ENCODE measurements around the gene NCOA3. TPM values are rescaled to one million over a fixed set of nuclear protein-coding genes. Genes with fewer than 3 reads are reported as not detected.

Gene NCOA3
- total RNA-seq, 1 experiment from 2014 or later: 96.7 TPM

DNA sequence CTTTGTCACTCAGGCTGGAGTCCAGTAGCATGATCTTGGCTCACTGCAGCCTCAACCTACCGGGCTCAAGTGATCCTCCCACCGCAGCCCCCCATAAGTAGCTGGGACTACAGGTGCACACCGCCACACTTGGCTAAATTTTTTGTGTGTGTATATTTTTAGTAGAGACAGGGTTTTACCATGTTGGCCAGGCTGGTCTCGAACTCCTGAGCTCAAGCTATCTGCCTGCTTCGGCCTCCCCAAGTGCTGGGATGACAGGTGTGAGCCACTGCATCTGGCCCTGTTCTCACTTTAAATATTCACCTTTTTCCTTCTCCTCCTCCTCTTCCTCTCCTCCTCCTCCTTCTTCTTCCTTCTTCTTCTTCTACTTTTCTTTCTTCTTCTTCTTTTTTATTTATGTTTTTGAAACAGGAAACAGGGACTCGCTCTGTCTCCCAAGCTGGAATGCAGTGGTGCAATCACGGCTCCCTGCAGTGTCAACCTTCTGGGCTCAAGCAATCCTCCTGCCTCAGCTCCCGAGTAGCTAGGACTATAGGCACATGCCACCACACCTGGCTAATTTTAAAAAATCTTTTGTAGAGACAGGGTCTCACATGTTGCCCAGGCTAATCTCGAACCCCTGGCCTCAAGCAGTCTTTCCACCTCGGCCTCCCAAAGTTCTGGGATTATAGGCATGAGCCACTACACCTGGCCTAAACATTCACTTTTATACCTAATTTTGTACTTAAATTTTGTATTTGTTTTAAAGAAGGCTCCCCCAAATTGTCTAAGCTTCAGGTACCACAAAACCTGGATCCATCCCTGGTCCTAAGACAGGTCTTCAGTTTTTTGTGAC, 47.2 kb upstream of the NCOA3 start:
- TF ChIP-seq, protein P1, sequence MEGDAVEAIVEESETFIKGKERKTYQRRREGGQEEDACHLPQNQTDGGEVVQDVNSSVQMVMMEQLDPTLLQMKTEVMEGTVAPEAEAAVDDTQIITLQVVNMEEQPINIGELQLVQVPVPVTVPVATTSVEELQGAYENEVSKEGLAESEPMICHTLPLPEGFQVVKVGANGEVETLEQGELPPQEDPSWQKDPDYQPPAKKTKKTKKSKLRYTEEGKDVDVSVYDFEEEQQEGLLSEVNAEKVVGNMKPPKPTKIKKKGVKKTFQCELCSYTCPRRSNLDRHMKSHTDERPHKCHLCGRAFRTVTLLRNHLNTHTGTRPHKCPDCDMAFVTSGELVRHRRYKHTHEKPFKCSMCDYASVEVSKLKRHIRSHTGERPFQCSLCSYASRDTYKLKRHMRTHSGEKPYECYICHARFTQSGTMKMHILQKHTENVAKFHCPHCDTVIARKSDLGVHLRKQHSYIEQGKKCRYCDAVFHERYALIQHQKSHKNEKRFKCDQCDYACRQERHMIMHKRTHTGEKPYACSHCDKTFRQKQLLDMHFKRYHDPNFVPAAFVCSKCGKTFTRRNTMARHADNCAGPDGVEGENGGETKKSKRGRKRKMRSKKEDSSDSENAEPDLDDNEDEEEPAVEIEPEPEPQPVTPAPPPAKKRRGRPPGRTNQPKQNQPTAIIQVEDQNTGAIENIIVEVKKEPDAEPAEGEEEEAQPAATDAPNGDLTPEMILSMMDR (IDR thresholded peaks at IDR 0.05; ENCODE audit: insufficient read depth in 1 of 2, low read depth in 1 of 2, low read length in 1 of 2, severe bottlenecking in 1 of 2, unreplicated experiment in 1 of 2): no peak
- no peaks in the 10 kb centered on the region for H3K27me3 Mint-ChIP-seq (ENCODE audit: insufficient read depth, unreplicated experiment)
- H3K36me3 Mint-ChIP-seq (ENCODE audit: insufficient read depth, unreplicated experiment): peaks cover 12% of the 10 kb centered on the region
- CTCF ChIA-PET: interaction anchor here (0.7 to 2.1 kb wide), 17 partner anchors 10 to 254 kb away, joined by 3 to 33 read pairs (median 5); partner anchors contain the start of genes NCOA3 and ZMYND8
- Histone ChIP-seq H3K9me3 (no peaks in the 10 kb centered on the region; the same call in 1 of the 2 replicates), H3K27me3 (replicated peaks; ENCODE audit: control insufficient read depth, insufficient read depth, low read length) (no peaks in the 10 kb centered on the region), H3K4me1 (peaks cover 49% of the 10 kb centered on the region), H3K4me3 (ENCODE audit: low read depth, low read length) (no peak overlapping the region), H3K36me3 (ENCODE audit: control insufficient read depth, insufficient read depth, low read length) (no peaks in the 10 kb centered on the region)
- POLR2A ChIA-PET: interaction anchor here (1.2 to 4.6 kb wide), 6 partner anchors 14 to 97 kb away, joined by 3 to 81 read pairs (median 13); partner anchors contain the start of genes NCOA3 and ZMYND8
- peak overlapping the region; percentile 94 for H3K27ac Mint-ChIP-seq (ENCODE audit: unreplicated experiment)
- DNase-seq: peak; percentile 65 to 78
- H3K9me3 Mint-ChIP-seq (ENCODE audit: unreplicated experiment): peaks cover 10% of the 10 kb centered on the region
- BruUV-seq (replicated peaks): TSS peak; percentile 35
- H3K4me3 Mint-ChIP-seq (ENCODE audit: unreplicated experiment): peak overlapping the region; percentile 54
- intact Hi-C loops (cut with micrococcal nuclease; ENCODE audit: unreplicated experiment): loop anchor here (1.0 to 2.0 kb wide), 7 partner anchors 10 to 122 kb away; partner anchors contain the start of gene NCOA3
- peaks cover 45% of the 10 kb centered on the region for H3K4me1 Mint-ChIP-seq (ENCODE audit: low read depth, unreplicated experiment)

DNA sequence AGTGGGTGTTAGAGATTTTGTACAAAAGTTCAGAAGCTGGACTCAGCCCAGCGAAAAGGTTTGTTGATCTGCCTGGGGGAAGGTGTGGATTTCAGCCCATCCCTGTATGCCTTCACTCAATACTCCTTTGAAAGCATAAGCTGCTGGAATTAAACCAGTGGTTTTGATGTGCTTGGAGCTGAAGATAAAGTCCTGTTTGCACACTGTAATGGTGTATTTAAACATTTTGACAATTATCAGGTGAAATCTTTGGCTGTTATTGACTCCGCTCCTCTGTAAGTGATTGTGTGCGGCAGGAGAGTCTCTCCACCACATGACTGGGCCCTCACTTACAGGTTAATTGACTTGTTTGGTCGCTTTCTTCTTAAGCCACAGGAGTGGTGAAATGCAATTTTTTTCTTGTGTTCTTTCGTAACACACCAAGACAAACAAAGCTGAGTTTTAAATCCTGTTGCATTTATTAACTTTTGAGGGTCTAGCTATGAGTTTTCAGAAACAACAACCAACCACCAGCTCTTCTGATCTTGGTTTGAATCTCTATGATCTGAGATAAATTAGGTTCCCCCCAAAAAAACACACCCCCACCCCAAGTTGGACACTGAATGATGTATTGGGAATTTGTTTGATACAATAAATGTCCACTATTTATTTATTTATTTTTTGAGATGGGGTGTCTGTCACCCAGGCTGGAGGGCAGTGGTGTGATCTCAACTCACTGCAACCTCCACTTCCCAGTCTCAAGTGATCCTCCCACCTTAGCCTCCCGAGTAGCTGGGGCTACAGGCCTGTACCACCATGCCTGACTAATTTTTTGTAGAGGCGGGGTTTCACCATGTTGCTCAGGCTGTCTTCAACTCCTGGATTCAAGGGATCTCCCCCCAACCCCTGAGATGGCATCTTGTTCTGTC, 46.3 kb upstream of the NCOA3 start:
- BruUV-seq (replicated peaks): TSS peak; percentile 32
- H3K4me1 ChIP-seq: peaks cover 49% of the 10 kb centered on the region
- TF ChIP-seq, protein P1 (IDR thresholded peaks at IDR 0.05; ENCODE audit: insufficient read depth in 1 of 2, low read depth in 1 of 2, low read length in 1 of 2, severe bottlenecking in 1 of 2, unreplicated experiment in 1 of 2): no peak
- intact Hi-C loops (cut with micrococcal nuclease; ENCODE audit: unreplicated experiment): loop anchor here (1.0 to 2.0 kb wide), 7 partner anchors 9 to 121 kb away; partner anchors contain the start of gene NCOA3
- H3K9me3 ChIP-seq: no peaks in the 10 kb centered on the region; the same call in 1 of the 2 replicates
- peaks cover 54% of the 10 kb centered on the region for H3K4me1 Mint-ChIP-seq (ENCODE audit: low read depth, unreplicated experiment)
- no peak overlapping the region for H3K4me3 ChIP-seq (ENCODE audit: low read depth, low read length)
- H3K36me3 ChIP-seq (ENCODE audit: control insufficient read depth, insufficient read depth, low read length): no peaks in the 10 kb centered on the region
- DNase-seq: peak; percentile 93
- H3K27me3 Mint-ChIP-seq (ENCODE audit: insufficient read depth, unreplicated experiment): no peaks in the 10 kb centered on the region
- peak overlapping the region; percentile 54 for H3K4me3 Mint-ChIP-seq (ENCODE audit: unreplicated experiment)
- H3K36me3 Mint-ChIP-seq (ENCODE audit: insufficient read depth, unreplicated experiment): peaks cover 12% of the 10 kb centered on the region
- ChIA-PET CTCF (interaction anchor here (0.5 to 2.1 kb wide), 21 partner anchors 9 to 838 kb away, joined by 3 to 33 read pairs (median 4); partner anchors contain the start of genes NCOA3 and ZMYND8), POLR2A (interaction anchor here (0.5 to 4.6 kb wide), 10 partner anchors 9 to 166 kb away, joined by 3 to 81 read pairs (median 6); partner anchors contain the start of genes NCOA3 and ZMYND8)
- H3K27me3 ChIP-seq (replicated peaks; ENCODE audit: control insufficient read depth, insufficient read depth, low read length): no peaks in the 10 kb centered on the region
- peaks cover 16% of the 10 kb centered on the region for H3K9me3 Mint-ChIP-seq (ENCODE audit: unreplicated experiment)
- peak overlapping the region; percentile 94 for H3K27ac Mint-ChIP-seq (ENCODE audit: unreplicated experiment)
